Left lung (tissue), 10 donors: Measurements from ENCODE around the gene CCIN. TPM values are rescaled to one million over a fixed set of nuclear protein-coding genes. Genes with fewer than 3 reads are reported as not detected.
"Not testable (repeated sequence)": the region's sequence is repeated elsewhere in the genome, so short reads cannot be mapped to it uniquely, and the experiment has no call there.

ENCODE experiments used
- ATAC-seq: fragments of 200-7000 bp; cut with Tn5 transposase; one replicate; pipeline ENCODE4 v1.9.1; 2020; ENCODE audit warnings: moderate library complexity
- DNase-seq, 4 donors: peaks; one replicate each; pipeline ENCODE4 v3.0.0-alpha.2; 2013 to 2020
- H3K27ac ChIP-seq, 2 donors: fragments of 200-600 bp; sonication (generic) in 1 of 2; one replicate each; pipeline versions ENCODE4 v1.5.0 to v1.8.0; 2020 to 2021
- H3K27me3 ChIP-seq, 2 donors: fragments of 200-600 bp; sonication (generic) in 1 of 2; one replicate each; pipeline versions ENCODE4 v1.5.0 to v1.8.0; 2020 to 2021
- H3K36me3 ChIP-seq, 2 donors: fragments of 200-600 bp; sonication (generic) in 1 of 2; one replicate each; pipeline versions ENCODE4 v1.5.0 to v1.8.0; 2020 to 2021
- H3K4me1 ChIP-seq, 2 donors: fragments of 200-600 bp; one replicate each; pipeline ENCODE4 v1.8.0; 2021
- H3K4me3 ChIP-seq, 2 donors: fragments of 200-600 bp; sonication (generic) in 1 of 2; one replicate each; pipeline versions ENCODE4 v1.5.0 to v1.8.0; 2020 to 2021; ENCODE audit warnings: mild to moderate bottlenecking in 1 of 2
- H3K9me3 ChIP-seq, 2 donors: fragments of 200-600 bp; sonication (generic) in 1 of 2; one replicate each; pipeline versions ENCODE4 v1.5.0 to v1.8.0; 2020 to 2021
- CTCF ChIP-seq, 2 donors: fragments of 200-600 bp; sonication (generic) in 1 of 2; IDR thresholded peaks; one replicate each; pipeline versions ENCODE4 v1.5.0 to v1.8.0; 2021; ENCODE audit warnings: antibody characterized with exemption in 2 of 2
- intact Hi-C, 2 donors: fragments of 100-400 bp; cut with DNase I; formaldehyde crosslinking; loops; one replicate each; pipeline versions ENCODE4 v1.11.2 to v1.14.2; 2022
- polyA plus RNA-seq, 6 donors: library from polyadenylated mRNA; unstranded; fragments of 120-200 nt; gene quantifications; one replicate each; pipeline ENCODE4 v1.2.1, GENCODE V29; 2013; ENCODE audit not compliant: insufficient read length in 6 of 6
- total RNA-seq, 2 donors: library from RNA; stranded (reverse); fragmentation: NEBNext Ultra II Directional; extraction: Animal tissue kit (Norgen Biotek cat#: 25700); gene quantifications; one replicate each; pipeline ENCODE4 v1.2.1, GENCODE V29; 2021
- donor health status: DM: no; HTN: yes; CAD: no.
- donor health status: DM: no; HTN: no; CAD: no.

The CCIN gene
- total and polyA plus RNA-seq, 8 donors: 0.13 to 1.5 (median 0.18) TPM; not detected in 2

- Histone ChIP-seq H3K4me1 (peaks cover 0 to 54% of the 10 kb centered on the region in 2 donors), H3K27ac (no peak overlapping the region), H3K4me3 (no peak overlapping the region), H3K9me3 (no peaks in the 10 kb centered on the region), H3K36me3 (peaks cover 0 to 6% of the 10 kb centered on the region in 2 donors), H3K27me3 (no peaks in the 10 kb centered on the region)
- intact Hi-C loops: no loop called here
- DNase-seq: no peak
- TF ChIP-seq CTCF (IDR thresholded peaks at IDR 0.05): no peak
- no peak for ATAC-seq
Observed at GRCh38 chr9:36125062-36125855, 43.9 kb upstream of the CCIN start.

DNA sequence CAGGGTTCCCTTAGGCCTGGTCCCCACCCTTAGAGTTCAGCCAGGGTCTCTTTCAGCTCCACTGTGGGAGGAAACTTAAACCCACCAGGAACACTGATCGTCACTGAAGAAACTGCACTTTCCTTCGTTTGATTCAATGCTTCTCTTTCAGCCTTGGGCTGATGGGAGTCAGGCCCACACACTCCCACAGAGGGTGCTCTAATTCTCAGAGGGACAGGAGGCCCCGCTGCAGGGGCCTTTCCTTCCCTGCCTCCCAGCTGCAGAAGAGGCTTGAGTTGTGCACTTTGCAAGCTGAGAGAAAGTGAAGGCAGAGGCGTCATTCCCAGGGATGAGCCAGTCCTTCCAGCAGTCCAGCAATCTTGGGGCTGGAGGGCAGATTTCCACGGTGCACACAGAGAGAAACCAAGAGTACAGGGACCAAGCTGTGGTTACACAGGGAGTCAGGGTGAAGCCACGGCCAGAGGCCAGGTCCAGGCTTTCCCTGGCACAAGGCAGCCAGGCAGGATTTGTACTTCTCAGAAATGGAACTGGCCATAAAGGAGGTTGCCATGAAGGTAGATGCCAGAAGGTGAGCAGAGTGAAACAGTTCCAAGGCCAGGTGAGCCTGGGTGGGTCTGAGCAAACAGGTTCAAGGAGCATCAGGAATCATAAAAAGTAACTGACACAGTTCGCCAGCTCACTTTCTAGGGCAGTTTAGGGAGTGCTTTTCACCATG lies 43.0 kb upstream of the CCIN start:
- no peak for TF ChIP-seq CTCF (IDR thresholded peaks at IDR 0.05)
- H3K36me3 ChIP-seq: peaks cover 0 to 5% of the 10 kb centered on the region in 2 donors
- H3K4me1 ChIP-seq: peaks cover 0 to 54% of the 10 kb centered on the region in 2 donors
- H3K4me3 ChIP-seq: no peak overlapping the region
- no peaks in the 10 kb centered on the region for H3K9me3 ChIP-seq
- intact Hi-C loops: no loop called here
- no peaks in the 10 kb centered on the region for H3K27me3 ChIP-seq
- peak overlapping the region in 1 of 2 donors; percentile 2 for H3K27ac ChIP-seq
- ATAC-seq (no peak), DNase-seq (no peak)

DNA sequence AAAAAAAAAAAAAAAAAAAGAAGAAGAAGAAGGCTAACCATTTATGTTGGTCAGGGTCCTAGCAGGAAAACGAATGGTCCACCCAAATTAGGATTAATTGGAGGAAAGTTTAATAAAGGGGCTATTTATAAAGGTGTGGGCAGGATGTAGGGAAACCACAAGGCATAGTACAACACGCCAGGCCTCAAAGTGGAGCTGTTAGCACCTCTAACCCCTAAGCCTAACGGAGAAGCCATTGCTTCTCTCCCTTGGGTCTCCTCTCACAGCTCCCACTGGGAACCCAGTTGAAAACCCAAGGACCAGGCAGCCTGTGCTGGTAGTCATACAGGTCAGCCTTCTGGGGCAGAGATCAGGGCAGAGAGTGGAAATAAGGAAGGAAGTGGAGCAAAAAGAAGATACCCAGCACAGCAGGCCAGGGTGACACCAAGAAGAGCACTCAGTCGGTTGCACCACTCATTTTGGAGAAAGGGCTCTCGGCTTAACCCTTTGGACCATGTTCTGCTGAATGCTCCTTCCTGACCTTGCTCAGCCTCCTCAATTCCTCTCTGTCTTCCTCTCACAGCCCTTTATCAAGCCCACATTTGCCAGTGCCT lies 41.4 kb upstream of the CCIN start:
- no peak for TF ChIP-seq CTCF (IDR thresholded peaks at IDR 0.05)
- H3K4me1 ChIP-seq: peaks cover 0 to 54% of the 10 kb centered on the region in 2 donors
- peak; percentile 73 for ATAC-seq
- no peak overlapping the region for H3K4me3 ChIP-seq
- no peaks in the 10 kb centered on the region for H3K27me3 ChIP-seq
- DNase-seq: no peak
- intact Hi-C loops: no loop called here
- H3K36me3 ChIP-seq: no peaks in the 10 kb centered on the region
- H3K27ac ChIP-seq: peak overlapping the region in 1 of 2 donors; percentile 90
- H3K9me3 ChIP-seq: no peaks in the 10 kb centered on the region

- ATAC-seq (peak; percentile 57), DNase-seq (no peak)
- H3K36me3 ChIP-seq: no peaks in the 10 kb centered on the region
- no peaks in the 10 kb centered on the region for H3K9me3 ChIP-seq
- no peak overlapping the region for H3K4me3 ChIP-seq
- TF ChIP-seq CTCF (IDR thresholded peaks at IDR 0.05): no peak
- no peaks in the 10 kb centered on the region for H3K27me3 ChIP-seq
- intact Hi-C loops: no loop called here
- peaks cover 0 to 50% of the 10 kb centered on the region in 2 donors for H3K4me1 ChIP-seq
- peak overlapping the region; percentile 7 to 90 for H3K27ac ChIP-seq
Observed at GRCh38 chr9:36128349-36128748, 40.8 kb upstream of the CCIN start.

GRCh38 chr9:36129139-36129538 lies 40.0 kb upstream of the CCIN start:
- intact Hi-C loops: no loop called here
- H3K4me3 ChIP-seq: no peak overlapping the region
- DNase-seq (no peak), ATAC-seq (peak; percentile 39)
- no peaks in the 10 kb centered on the region for H3K36me3 ChIP-seq
- peaks cover 0 to 46% of the 10 kb centered on the region in 2 donors for H3K4me1 ChIP-seq
- H3K27me3 ChIP-seq: no peaks in the 10 kb centered on the region
- peak overlapping the region in 1 of 2 donors; percentile 90 for H3K27ac ChIP-seq
- TF ChIP-seq CTCF (IDR thresholded peaks at IDR 0.05): no peak
- no peaks in the 10 kb centered on the region for H3K9me3 ChIP-seq

GRCh38 chr9:36131666-36132065 lies 37.5 kb upstream of the CCIN start:
- H3K4me3 ChIP-seq, DNase-seq, H3K27ac ChIP-seq, H3K36me3 ChIP-seq, ATAC-seq, H3K27me3 ChIP-seq, H3K9me3 ChIP-seq, intact Hi-C loops: not testable (repeated sequence)
- H3K4me1 ChIP-seq: peaks cover 0 to 41% of the 10 kb centered on the region in 2 donors
